K562 (cell line): ENCODE measurements around the gene CCKAR. TPM values are rescaled to one million over a fixed set of nuclear protein-coding genes. Genes with fewer than 3 reads are reported as not detected.

Source experiments
- ATAC-seq: fragments of 200-7000 bp; cut with Tn5 transposase; 3 replicates; pipeline ENCODE4 v1.9.1; 2020; ENCODE audit warnings: moderate library complexity
- BruUV-seq: library from RNA; stranded (reverse); fragments of 400-500 nt; replicated peaks from 2 replicates; lab custom pipeline; 2021; lab: Mats Ljungman, UMichigan
- CTCF ChIA-PET: fragments of 300-600 bp; formaldehyde crosslinking; extraction: SDS; loops from one replicate; lab custom pipeline; 2021; ENCODE audit warnings: low intra/inter-chr PET ratio; lab: Yijun Ruan, JAX
- POLR2A ChIA-PET: fragments of 300-600, 350-650 bp; sonication (Branson Sonifier 250); formaldehyde crosslinking; extraction: SDS; loops from one replicate; lab custom pipeline; 2021; ENCODE audit warnings: antibody characterized with exemption, inconsistent platforms; lab: Yijun Ruan, JAX
- DNase-seq, 4 experiments: peaks; one replicate each; pipeline versions ENCODE4 v3.0.0 to v3.0.0-alpha.2; 2011 to 2018; ENCODE audit warnings: low spot score in 3 of 4, mixed read lengths in 3 of 4; ENCODE audit errors: extremely low read depth in 1 of 4
- FAIRE-seq: peaks from 2 replicates; lab custom pipeline; 2011; peaks lifted over from hg19 to GRCh38; lab: Jason Lieb, UNC
- H2AFZ ChIP-seq: 2 replicates; pipeline ENCODE4 v1.6.0; 2011; ENCODE audit warnings: low read depth, low read length, control low read depth, inconsistent platforms
- H3K27ac ChIP-seq: fragments of 200-600 bp; 3 replicates; pipeline ENCODE4 v1.8.0; 2011; ENCODE audit warnings: low read depth, mild to moderate bottlenecking, control low read depth, inconsistent platforms, low read length, moderate library complexity, mixed read lengths; ENCODE audit errors: extremely low read depth
- H3K27me3 ChIP-seq, 2 experiments: fragments of 300-600 bp in 1 of 2; 2 replicates in 1 of 2; 3 replicates in 1 of 2; pipeline versions ENCODE4 v1.6.0 to v1.8.0; 2011; ENCODE audit warnings: inconsistent platforms in 2 of 2, low read length in 2 of 2, mild to moderate bottlenecking in 1 of 2, mixed read lengths in 1 of 2, moderate library complexity in 1 of 2; ENCODE audit not compliant: control insufficient read depth in 2 of 2, insufficient read depth in 2 of 2
- H3K36me3 ChIP-seq: fragments of 300-600 bp; 3 replicates; pipeline ENCODE4 v1.8.0; 2011; ENCODE audit warnings: mild to moderate bottlenecking, low read length, inconsistent platforms; ENCODE audit not compliant: control insufficient read depth, insufficient read depth
- H3K4me1 ChIP-seq, 2 experiments: fragments of 200-600 bp in 1 of 2; replicated peaks in 1 of 2; 2 replicates in 1 of 2; 3 replicates in 1 of 2; pipeline versions ENCODE4 v1.5.1 to v1.8.0; 2011; ENCODE audit warnings: inconsistent platforms in 2 of 2, low read length in 2 of 2, mild to moderate bottlenecking in 1 of 2, mixed read lengths in 1 of 2, moderate library complexity in 1 of 2; ENCODE audit not compliant: control insufficient read depth in 2 of 2, insufficient read depth in 2 of 2
- H3K4me2 ChIP-seq: 2 replicates; pipeline ENCODE4 v1.6.1; 2011; ENCODE audit warnings: low read length, control low read depth, inconsistent platforms, mixed read lengths; ENCODE audit not compliant: insufficient read depth
- H3K4me3 ChIP-seq: fragments of 200-600 bp; sonication (generic), shearing (Covaris generic); 2 replicates; pipeline ENCODE4 v1.5.1; 2016; ENCODE audit warnings: control low read depth, inconsistent platforms
- H3K79me2 ChIP-seq: fragments of 200-600 bp; 3 replicates; pipeline ENCODE4 v1.8.0; 2011; ENCODE audit warnings: low read length, inconsistent platforms; ENCODE audit not compliant: control insufficient read depth, insufficient read depth
- H3K9ac ChIP-seq, 2 experiments: 2 replicates each; pipeline versions ENCODE4 v1.6.0 to v1.6.1; 2011; ENCODE audit warnings: low read depth in 2 of 2, low read length in 2 of 2, control low read depth in 1 of 2, inconsistent platforms in 1 of 2, mild to moderate bottlenecking in 1 of 2, mixed read lengths in 1 of 2; ENCODE audit not compliant: insufficient read depth in 1 of 2
- H3K9me1 ChIP-seq: one replicate; pipeline ENCODE4 v1.6.0; 2011; ENCODE audit warnings: inconsistent platforms, mild to moderate bottlenecking, low read length, moderate library complexity; ENCODE audit not compliant: control insufficient read depth, insufficient read depth
- H3K9me3 ChIP-seq: replicated peaks from 2 replicates; pipeline ENCODE4 v1.5.1; 2011; ENCODE audit warnings: low read depth, low read length, inconsistent platforms; ENCODE audit not compliant: control insufficient read depth, insufficient read depth
- H4K20me1 ChIP-seq: replicated peaks from 2 replicates; pipeline ENCODE4 v1.6.1; 2011; ENCODE audit warnings: low read length, inconsistent platforms, mixed read lengths; ENCODE audit not compliant: control insufficient read depth, insufficient read depth
- ARID1B ChIP-seq: fragments of 450-650 bp; IDR thresholded peaks from 2 replicates; pipeline ENCODE4 v1.6.1; 2016; ENCODE audit warnings: antibody characterized with exemption, mild to moderate bottlenecking, inconsistent platforms
- ATF3 ChIP-seq, 2 experiments: fragments of 450-650 bp in 1 of 2; sonication (generic) in 1 of 2; formaldehyde crosslinking in 1 of 2; IDR thresholded peaks in 1 of 2; conservative IDR thresholded peaks in 1 of 2; 2 replicates each; pipeline versions ENCODE4 v1.6.1 to v1.8.1; 2016 to 2023; ENCODE audit warnings: mild to moderate bottlenecking in 2 of 2, moderate library complexity in 2 of 2, inconsistent platforms in 1 of 2, missing genetic modification reagents in 1 of 2
- CBFA2T3 ChIP-seq: fragments of 450-650 bp; IDR thresholded peaks from 2 replicates; pipeline ENCODE4 v1.6.1; 2017
- CTBP1 ChIP-seq: fragments of 450-650 bp; IDR thresholded peaks from 2 replicates; pipeline ENCODE4 v1.6.1; 2016; ENCODE audit warnings: borderline replicate concordance
- FOSL1 ChIP-seq: fragments of 200-800 bp; sonication (Bioruptor generic); conservative IDR thresholded peaks from 2 replicates; pipeline ENCODE4 v1.6.1; 2016; ENCODE audit warnings: missing genetic modification characterization, missing compliant biosample characterization
- FOXJ2 ChIP-seq: fragments of 200-800 bp; sonication (Bioruptor generic); IDR thresholded peaks from 2 replicates; pipeline ENCODE4 v1.6.1; 2016; ENCODE audit warnings: missing genetic modification characterization, missing compliant biosample characterization
- FOXK2 ChIP-seq, 2 experiments: fragments of 450-650 bp; IDR thresholded peaks in 1 of 2; conservative IDR thresholded peaks in 1 of 2; 2 replicates each; pipeline ENCODE4 v1.6.1; 2016; ENCODE audit warnings: low read depth in 2 of 2, mild to moderate bottlenecking in 1 of 2
- GATAD2A ChIP-seq: fragments of 450-650 bp; IDR thresholded peaks from 2 replicates; pipeline ENCODE4 v1.6.1; 2017
- HMBOX1 ChIP-seq: sonication (generic); IDR thresholded peaks from 2 replicates; pipeline ENCODE4 v1.6.1; 2016
- JUND ChIP-seq, 2 experiments: IDR thresholded peaks; 2 replicates in 1 of 2; 3 replicates in 1 of 2; pipeline ENCODE4 v1.6.1; 2011; ENCODE audit warnings: borderline replicate concordance in 2 of 2, low read depth in 2 of 2, low read length in 2 of 2, improper control_type of control experiment in 1 of 2, missing biosample characterization in 1 of 2, missing genetic modification characterization in 1 of 2, missing genetic modification reagents in 1 of 2
- MYC ChIP-seq, 2 experiments: fragments of 250-450 bp in 1 of 2; sonication (Bioruptor Pico) in 1 of 2; IDR thresholded peaks; 2 replicates each; pipeline versions ENCODE4 v1.5.1 to v1.6.1; 2012 to 2021; ENCODE audit warnings: low read depth in 2 of 2, borderline replicate concordance in 1 of 2, improper control_type of control experiment in 1 of 2, low read length in 1 of 2, mild to moderate bottlenecking in 1 of 2, moderate library complexity in 1 of 2
- RAD21 ChIP-seq, 2 experiments: fragments of 250-450 bp in 1 of 2; fragments of 450-650 bp in 1 of 2; sonication (Bioruptor Pico) in 1 of 2; formaldehyde crosslinking in 1 of 2; IDR thresholded peaks in 1 of 2; conservative IDR thresholded peaks in 1 of 2; 2 replicates each; pipeline versions ENCODE4 v1.4.0 to v1.8.0; 2020 to 2022; ENCODE audit warnings: mild to moderate bottlenecking in 2 of 2, moderate library complexity in 1 of 2
- TOE1 ChIP-seq, 2 experiments: fragments of 450-650 bp in 1 of 2; sonication (generic) in 1 of 2; formaldehyde crosslinking in 1 of 2; IDR thresholded peaks; 2 replicates each; pipeline versions ENCODE4 v1.7.1 to v1.8.0; 2016 to 2022; ENCODE audit warnings: borderline replicate concordance in 2 of 2, mild to moderate bottlenecking in 2 of 2, antibody characterized with exemption in 1 of 2, inconsistent platforms in 1 of 2, low read depth in 1 of 2, missing genetic modification reagents in 1 of 2, moderate library complexity in 1 of 2
- WGBS: fragments of 100-300 bp; shearing (Covaris generic); methylation state at CpG from one replicate; pipeline ENCODE4 v1.1.6; 2016; ENCODE audit warnings: low coverage, mixed read lengths; ENCODE audit not compliant: insufficient coverage; ENCODE audit errors: missing lambda C conversion rate; 5-methylcytosine and 5-hydroxymethylcytosine counted together
- in situ Hi-C: fragments of 300-500 bp; cut with MboI; formaldehyde crosslinking; loops from 4 replicates; pipeline ENCODE4 v1.15.0; 2018; ENCODE audit warnings: inconsistent platforms, mixed read lengths
- intact Hi-C: fragments of 100-400 bp; cut with micrococcal nuclease; formaldehyde crosslinking; loops from 2 replicates; pipeline ENCODE4 v1.14.2; 2022
- polyA plus RNA-seq, 8 experiments: library from polyadenylated mRNA; depleted of rRNA in 4 of 8; stranded (reverse) in 5 of 8; unstranded in 3 of 8; fragments of >200 nt; fragmentation: Nextera tagmentation in 2 of 8; fragmentation: Illumina TruSeq in 1 of 8; extraction: Ambion mirVana in 2 of 8; extraction: Trizol in 1 of 8; gene quantifications; 2 replicates each; pipeline versions ENCODE4 v1.2.1 to v1.2.3, GENCODE V29; 2011 to 2014; ENCODE audit warnings: inconsistent platforms in 1 of 8, missing spikeins in 1 of 8
- total RNA-seq, 7 experiments: library from RNA; depleted of rRNA in 6 of 7; stranded (reverse); fragments of >200 nt in 6 of 7; fragmentation: Illumina TruSeq in 2 of 7; extraction: Trizol in 2 of 7; gene quantifications; 2 replicates each; pipeline versions ENCODE4 v1.2.1 to v1.2.3, GENCODE V29; 2011 to 2021; ENCODE audit warnings: low replicate concordance in 1 of 7

Gene CCKAR
- total and polyA plus RNA-seq, 9 of the 15 experiments (the other 6 are each of a cell fraction or from before 2014, with no cell fraction given): not detected

- H2AFZ ChIP-seq: peak overlapping the region; percentile 27; the same call in 1 of the 2 replicates
- no peaks in the 10 kb centered on the region for H3K9me1 ChIP-seq
- peaks cover 0 to 5% of the 10 kb centered on the region in 2 experiments; a peak in 1 of 5 replicates for H3K4me1 ChIP-seq
- POLR2A ChIA-PET: interaction anchor here (0.6 to 1.4 kb wide), 2 partner anchors 8 to 36 kb away, joined by 3 to 4 read pairs; no protein-coding TSS in a partner anchor
- peak overlapping the region; percentile 44 for H3K4me2 ChIP-seq
- no peak overlapping the region for H3K4me3 ChIP-seq
- no peaks in the 10 kb centered on the region for H3K9me3 ChIP-seq
- no peaks in the 10 kb centered on the region for H4K20me1 ChIP-seq
- FAIRE-seq: peak; percentile 57
- H3K27ac ChIP-seq: no peak overlapping the region
- peak; percentile 46; the same call in 2 of the 3 replicates for ATAC-seq
- no peaks in the 10 kb centered on the region for H3K36me3 ChIP-seq
- 1% methylated on average over 7 of the region's 7 CpGs for WGBS
- peaks cover 10 to 28% of the 10 kb centered on the region in 2 experiments; a peak in 4 of 5 replicates for H3K27me3 ChIP-seq
- H3K79me2 ChIP-seq: no peaks in the 10 kb centered on the region
- no TSS peak for BruUV-seq
- intact Hi-C loops (no loop called here), in situ Hi-C loops (no loop called here)
- TF ChIP-seq MYC (IDR thresholded peaks at IDR 0.05; ENCODE audit: low read depth, low read length) (no peak), MYC (CRISPR knock-in tag; IDR thresholded peaks at IDR 0.05; ENCODE audit: borderline replicate concordance, low read depth) (no peak), GATAD2A (no peak), RAD21 (CRISPR knock-in tag; conservative IDR thresholded peaks at IDR 0.05 in 1 of 2, IDR thresholded peaks at IDR 0.05 in 1 of 2) (no peak), CTBP1 (peak; percentile 17; the same call in 1 of the 2 replicates), ARID1B (peak; percentile 45; the same call in 1 of the 2 replicates), FOXK2 (conservative IDR thresholded peaks at IDR 0.05 in 1 of 2, IDR thresholded peaks at IDR 0.05 in 1 of 2; ENCODE audit: low read depth in 2 of 2) (peak in 1 of 2 experiments; percentile 29; a peak in 2 of 4 replicates), TOE1 (IDR thresholded peaks at IDR 0.05; ENCODE audit: borderline replicate concordance) (peak; percentile 29; the same call in 1 of the 2 replicates), TOE1 (CRISPR knock-in tag; IDR thresholded peaks at IDR 0.05; ENCODE audit: borderline replicate concordance, low read depth) (no peak), JUND (IDR thresholded peaks at IDR 0.05; ENCODE audit: borderline replicate concordance, low read depth, low read length) (peak; percentile 49; the same call in 1 of the 2 replicates), JUND (tag; IDR thresholded peaks at IDR 0.05; ENCODE audit: borderline replicate concordance, low read depth, low read length) (peak; percentile 81), FOSL1 (tag) (peak; percentile 85), FOXJ2 (tag) (peak; percentile 84), CBFA2T3 (peak; percentile 31; the same call in 1 of the 2 replicates), HMBOX1 (peak; percentile 59), ATF3 (IDR thresholded peaks at IDR 0.05) (peak; percentile 70; the same call in 1 of the 2 replicates), ATF3 (CRISPR knock-in tag; conservative IDR thresholded peaks at IDR 0.05) (no peak)
- TF ChIP-seq, all 486 proteins: peak for 10
- CTCF ChIA-PET: no interaction called here
- H3K9ac ChIP-seq: no peak overlapping the region
- DNase-seq: peak in 1 of 4 experiments; percentile 28
These were observed 30.6 kb upstream of the CCKAR start for GRCh38 chr4:26520728-26521450.
